Stimulated activated CD4-positive, alpha-beta T cell treated with anti-CD3 and anti-CD28 coated beads, Interleukin-12 subunit alpha, Interleukin-12 subunit beta, amount 100 ng/mL, for 24 hours (primary cell): ENCODE data around the gene USP6NL.
"Not testable (repeated sequence)": the region's sequence is repeated elsewhere in the genome, so short reads cannot be mapped to it uniquely, and the experiment has no call there.

Experiments used
- DNase-seq, 2 experiments: peaks; one replicate each; pipeline ENCODE4 v3.0.0-alpha.2; 2020; ENCODE audit warnings: low read depth in 2 of 2

Gene USP6NL

DNA sequence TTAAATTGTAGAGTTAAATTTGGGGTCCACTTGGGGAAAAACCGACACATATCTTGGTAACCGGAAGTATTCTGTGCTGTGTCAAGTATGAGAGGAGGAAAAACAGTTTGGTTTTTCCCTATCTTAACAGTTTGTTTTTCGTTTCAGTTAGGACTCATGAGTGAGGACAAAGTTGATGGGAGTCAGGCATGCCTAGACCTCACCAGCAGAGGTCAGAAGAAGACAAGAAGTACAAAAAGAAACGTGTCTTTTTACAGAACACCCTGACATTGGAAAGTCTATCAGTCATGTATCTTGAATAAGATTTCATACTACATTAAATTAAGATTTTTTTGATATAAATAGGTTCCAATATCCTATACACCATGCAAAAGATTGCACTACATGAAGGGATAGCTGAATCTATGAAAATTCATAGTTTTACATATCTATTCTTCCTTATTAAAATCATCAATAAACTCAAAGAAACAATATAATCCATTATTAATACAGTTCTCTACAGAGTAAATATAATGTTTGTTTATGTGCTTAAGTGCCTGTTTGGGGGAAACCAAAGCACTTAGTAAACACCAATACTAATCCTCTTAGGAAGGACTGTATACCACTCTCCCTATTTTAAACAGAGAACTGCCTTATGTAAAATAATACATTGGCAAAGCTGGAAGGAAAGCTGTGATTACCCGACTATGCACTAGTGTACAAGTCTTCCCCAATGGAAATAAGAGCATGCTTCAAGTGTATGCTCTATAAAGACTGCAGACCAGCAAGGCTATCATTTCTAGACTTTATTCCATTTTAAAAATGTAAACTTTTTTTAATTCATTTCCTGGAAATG lies 95.6 kb downstream of the USP6NL start:
- peak in 1 of 2 experiments; percentile 22 for DNase-seq

- no peak for DNase-seq
These were observed 97.7 kb downstream of the USP6NL start for GRCh38 chr10:11513727-11514126.

DNA sequence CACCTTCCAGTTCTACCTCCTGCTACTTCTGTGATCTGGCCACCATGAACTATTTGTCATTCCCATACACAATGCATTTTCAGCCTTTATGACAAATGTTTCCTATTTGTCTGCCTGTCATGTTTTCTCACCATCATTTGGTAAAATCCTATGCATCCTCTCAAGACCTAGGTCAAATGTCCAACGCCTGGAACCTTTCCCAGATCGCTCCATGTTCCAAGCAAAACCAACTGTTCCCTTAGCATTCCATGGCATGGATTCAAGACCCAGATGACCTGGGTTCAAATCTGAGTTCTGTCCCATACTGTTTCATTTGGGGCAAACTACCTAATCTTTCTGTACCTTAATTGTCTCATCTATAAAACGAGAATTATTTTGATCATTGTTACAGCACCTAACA lies 98.9 kb downstream of the USP6NL start:
- DNase-seq, result no peak

GRCh38 chr10:11511321-11511720 lies 100.1 kb downstream of the USP6NL start:
- no peak for DNase-seq

DNA sequence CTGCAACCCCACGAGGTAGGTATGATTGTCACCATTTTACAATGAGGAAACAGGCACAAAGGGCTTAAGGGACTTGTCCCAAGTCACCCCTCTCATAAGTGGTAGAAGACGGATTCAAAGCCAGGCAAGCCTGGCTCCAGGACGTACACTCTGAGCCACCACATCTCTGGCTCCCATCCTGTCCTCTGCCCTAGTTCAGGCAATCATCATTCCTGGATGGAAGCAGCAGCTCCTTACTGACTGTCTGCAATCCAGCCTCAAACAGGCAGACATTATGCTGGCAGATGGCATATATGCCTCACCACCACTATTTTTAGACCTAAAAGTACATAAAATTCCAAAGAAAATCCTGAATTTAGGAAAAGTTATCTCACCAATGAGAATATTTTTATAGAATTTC lies 100.7 kb downstream of the USP6NL start:
- DNase-seq, result no peak

- DNase-seq, result no peak
These were observed 101.2 kb downstream of the USP6NL start for GRCh38 chr10:11510281-11510680.

GRCh38 chr10:11509036-11509435 lies 102.4 kb downstream of the USP6NL start:
- no peak for DNase-seq

DNA sequence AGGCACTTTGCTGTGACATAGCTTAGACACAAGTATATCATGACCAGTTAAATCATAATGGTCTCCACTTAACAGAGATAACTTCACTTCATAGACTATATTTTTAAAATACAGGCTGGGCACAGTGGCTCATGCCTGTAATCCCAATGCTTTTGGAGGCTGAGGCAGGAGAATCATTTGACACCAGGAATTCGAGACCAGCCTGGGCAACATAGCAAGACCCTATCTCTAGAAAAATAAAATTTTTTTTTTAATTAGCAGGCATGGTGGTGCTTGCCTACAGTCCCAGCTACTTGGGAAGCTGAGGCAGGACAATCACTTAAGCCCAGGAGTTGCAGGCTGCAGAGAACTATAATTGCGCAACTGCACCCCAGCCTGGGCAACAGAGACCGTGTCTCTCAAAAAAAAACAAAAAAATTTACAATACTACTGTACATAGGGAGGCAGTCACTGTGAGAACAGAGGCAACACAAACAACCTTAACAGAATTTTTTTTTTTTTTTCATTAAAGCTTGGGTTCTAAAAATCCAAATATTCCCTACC lies 105.1 kb downstream of the USP6NL start:
- no peak for DNase-seq

DNA sequence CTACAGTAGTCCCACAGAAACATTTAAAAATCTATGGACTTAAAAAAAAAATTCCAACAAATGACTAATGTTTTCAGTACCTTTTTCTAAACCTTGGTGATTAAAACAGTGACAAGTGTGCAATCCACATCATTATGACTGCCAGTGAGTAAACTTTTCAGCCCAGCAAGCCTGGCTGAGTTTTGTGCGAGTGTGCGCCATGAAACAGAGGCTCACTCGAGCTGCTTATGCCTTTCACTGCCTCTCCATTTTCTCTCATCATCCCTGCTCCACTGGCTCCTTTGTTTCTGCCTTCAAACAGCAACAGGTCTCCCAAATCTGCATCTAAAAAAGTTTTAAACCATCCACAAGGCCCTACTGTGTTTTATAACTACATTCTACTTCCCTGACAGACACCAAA lies 105.8 kb downstream of the USP6NL start:
- peak; percentile 6 to 8 for DNase-seq

- DNase-seq, result no peak
These were observed 106.7 kb downstream of the USP6NL start for GRCh38 chr10:11504566-11505285.

DNA sequence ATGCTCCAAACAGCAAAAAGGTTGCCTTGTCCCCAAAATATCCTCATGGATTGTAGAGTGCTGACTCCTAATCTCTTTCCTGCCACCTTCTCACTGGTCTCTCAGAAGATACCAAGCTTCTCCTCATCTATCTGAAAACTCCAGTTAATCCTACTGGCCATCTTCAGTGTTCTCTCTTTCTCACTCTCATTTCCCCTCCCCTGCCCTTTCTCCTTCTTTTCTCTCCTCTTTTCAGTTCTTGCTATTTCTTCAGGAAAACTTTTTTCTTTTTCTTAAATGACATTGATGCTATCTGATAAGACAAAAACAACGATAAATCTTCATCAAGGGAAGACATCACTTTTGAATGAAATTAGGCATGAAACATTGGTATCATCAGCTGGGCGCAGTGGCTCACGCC lies 109.8 kb downstream of the USP6NL start:
- DNase-seq, result no peak

GRCh38 chr10:11499425-11500071 lies 111.9 kb downstream of the USP6NL start:
- DNase-seq, result no peak

DNA sequence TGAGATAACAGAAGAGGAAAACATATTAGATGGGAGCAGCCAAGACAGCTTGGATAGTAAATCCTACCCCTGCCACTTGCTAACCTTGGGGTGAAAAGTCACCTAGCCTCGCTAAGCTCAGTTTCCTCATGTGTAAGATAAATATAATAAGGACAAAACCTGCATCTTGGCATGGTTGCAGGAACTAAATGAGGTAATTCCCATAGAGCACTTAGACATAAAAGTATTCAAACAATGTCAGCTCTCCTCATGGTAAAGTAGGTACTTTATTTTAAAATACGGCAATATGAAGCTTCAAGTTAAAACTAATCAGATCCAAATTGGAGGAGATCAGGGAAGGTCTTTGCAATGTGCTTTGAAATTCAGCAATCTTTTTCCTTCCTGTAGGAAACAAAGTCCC lies 113.1 kb downstream of the USP6NL start:
- DNase-seq, result no peak

- not testable (repeated sequence) for DNase-seq
These were observed 116.5 kb downstream of the USP6NL start for GRCh38 chr10:11494923-11495322.

- no peak for DNase-seq
These were observed 117.8 kb downstream of the USP6NL start for GRCh38 chr10:11493646-11494045.

DNA sequence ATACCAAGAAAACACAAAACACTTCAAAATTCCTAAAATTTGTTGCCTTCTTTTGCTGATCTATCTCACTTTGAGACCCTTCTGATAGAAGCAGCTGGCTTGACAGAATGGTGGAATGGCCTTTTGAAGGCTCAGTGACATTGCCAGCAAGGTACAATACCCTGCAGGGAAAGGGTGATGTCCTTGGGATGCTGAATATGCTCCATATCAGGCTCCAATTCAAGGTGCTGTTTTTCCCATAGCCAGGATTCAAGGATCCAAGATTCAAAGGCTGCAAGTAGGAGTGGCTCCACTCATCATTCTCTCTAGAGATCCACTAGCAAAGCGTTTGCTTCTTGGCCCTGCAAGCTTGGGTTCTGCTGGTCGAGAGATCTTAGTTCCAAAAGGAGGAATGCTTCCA lies 120.4 kb downstream of the USP6NL start:
- no peak for DNase-seq

DNA sequence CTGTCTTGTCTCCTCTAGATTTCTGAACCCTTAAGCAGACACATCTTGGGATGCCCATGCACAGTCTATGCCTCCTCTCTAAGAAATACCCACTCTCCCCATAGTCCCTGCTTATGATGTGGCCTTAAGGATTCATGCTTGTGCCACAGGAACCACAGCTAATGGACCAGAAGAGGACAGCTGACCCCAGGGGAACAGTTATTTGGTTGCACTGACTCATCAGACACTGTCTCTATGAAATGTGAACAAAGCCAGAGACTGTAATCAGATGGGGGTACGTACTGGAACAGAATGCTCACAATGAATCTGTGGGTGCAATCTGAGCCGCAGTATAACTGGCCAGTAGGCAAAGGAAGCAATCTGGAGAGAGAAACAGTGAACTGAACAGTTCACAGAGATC lies 121.9 kb downstream of the USP6NL start:
- DNase-seq, result no peak

DNA sequence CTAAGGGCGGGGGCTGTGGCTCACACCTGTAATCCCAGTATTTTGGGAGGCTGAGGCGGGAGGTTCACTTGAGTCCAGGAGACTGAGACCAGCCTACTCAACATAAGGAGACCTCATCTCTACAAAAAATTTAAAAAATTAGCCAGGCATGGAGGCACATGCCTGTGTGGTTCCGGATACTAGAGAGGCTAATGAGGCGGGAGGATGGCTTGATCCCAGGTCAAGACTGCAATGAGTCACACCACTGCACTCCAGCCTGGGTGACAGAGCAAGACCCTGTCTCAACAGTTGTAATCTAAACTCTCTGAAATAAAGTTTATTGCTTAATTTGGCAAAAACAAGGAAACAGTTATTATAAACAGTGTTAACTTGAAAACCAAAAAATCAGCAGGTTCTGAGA lies 123.3 kb downstream of the USP6NL start:
- no peak for DNase-seq

GRCh38 chr10:11483201-11484148 lies 128.0 kb downstream of the USP6NL start:
- DNase-seq, result no peak

- no peak for DNase-seq
These were observed 129.1 kb downstream of the USP6NL start for GRCh38 chr10:11482306-11482705.

DNA sequence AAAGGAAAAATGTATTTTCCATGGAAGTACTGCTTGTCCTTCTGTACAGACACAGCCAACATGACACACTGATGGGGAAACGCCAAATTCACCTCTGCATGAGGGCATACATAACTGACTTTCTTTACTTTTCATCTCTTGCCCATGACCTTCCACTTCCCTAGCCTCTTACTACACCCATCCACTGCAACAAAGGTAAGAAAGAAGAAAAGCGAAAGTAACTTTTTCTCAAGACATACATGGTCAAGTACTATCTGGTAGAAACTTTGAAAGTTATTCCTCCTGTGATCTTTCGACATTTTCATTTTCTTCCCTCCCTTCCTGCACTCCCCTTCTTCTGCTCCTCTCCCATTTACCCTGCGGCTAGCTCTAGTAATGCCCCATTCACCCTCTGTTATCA lies 130.8 kb downstream of the USP6NL start:
- no peak for DNase-seq
